WI38 (cell line): ENCODE measurements around the gene PDE3A.

Source experiments
- H3K4me3 ChIP-seq: 2 replicates; pipeline ENCODE4 v1.5.1; 2011; ENCODE audit warnings: low read depth, mild to moderate bottlenecking, control low read depth, low read length
- TF ChIP-seq, protein P1 (sequence below): IDR thresholded peaks from 2 replicates; pipeline ENCODE4 v1.5.1; 2012; ENCODE audit warnings: low read depth, mild to moderate bottlenecking, control low read depth, low read length

PDE3A gene

DNA sequence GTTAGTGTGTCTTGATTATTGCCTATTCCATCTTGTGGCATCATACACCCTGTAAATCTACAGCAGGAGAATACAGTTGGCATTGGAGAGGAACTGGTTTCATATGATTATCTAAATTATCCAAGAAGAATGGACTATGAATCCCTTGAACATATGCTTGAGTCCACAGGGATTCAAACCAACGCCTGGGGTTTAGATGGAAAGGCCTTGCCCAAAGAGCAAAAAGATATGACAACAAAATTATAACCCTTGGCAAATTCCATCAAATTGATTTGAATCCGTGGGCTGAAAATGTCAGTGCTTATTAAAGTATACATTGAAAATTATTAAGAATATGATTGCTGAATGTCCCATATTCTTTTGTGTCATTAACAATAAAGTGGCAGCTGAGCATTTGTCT, 108.2 kb downstream of the PDE3A start:
- no peak overlapping the region for H3K4me3 ChIP-seq
- TF ChIP-seq, protein P1, sequence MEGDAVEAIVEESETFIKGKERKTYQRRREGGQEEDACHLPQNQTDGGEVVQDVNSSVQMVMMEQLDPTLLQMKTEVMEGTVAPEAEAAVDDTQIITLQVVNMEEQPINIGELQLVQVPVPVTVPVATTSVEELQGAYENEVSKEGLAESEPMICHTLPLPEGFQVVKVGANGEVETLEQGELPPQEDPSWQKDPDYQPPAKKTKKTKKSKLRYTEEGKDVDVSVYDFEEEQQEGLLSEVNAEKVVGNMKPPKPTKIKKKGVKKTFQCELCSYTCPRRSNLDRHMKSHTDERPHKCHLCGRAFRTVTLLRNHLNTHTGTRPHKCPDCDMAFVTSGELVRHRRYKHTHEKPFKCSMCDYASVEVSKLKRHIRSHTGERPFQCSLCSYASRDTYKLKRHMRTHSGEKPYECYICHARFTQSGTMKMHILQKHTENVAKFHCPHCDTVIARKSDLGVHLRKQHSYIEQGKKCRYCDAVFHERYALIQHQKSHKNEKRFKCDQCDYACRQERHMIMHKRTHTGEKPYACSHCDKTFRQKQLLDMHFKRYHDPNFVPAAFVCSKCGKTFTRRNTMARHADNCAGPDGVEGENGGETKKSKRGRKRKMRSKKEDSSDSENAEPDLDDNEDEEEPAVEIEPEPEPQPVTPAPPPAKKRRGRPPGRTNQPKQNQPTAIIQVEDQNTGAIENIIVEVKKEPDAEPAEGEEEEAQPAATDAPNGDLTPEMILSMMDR: no peak

- no peak overlapping the region for H3K4me3 ChIP-seq
- TF ChIP-seq, protein P1: no peak
Measured at GRCh38 chr12:20477255-20477654, 108.9 kb downstream of the PDE3A start.

GRCh38 chr12:20477672-20478071, 109.3 kb downstream of the PDE3A start:
- H3K4me3 ChIP-seq: no peak overlapping the region
- TF ChIP-seq, protein P1: no peak

GRCh38 chr12:20482491-20483054, 114.2 kb downstream of the PDE3A start:
- TF ChIP-seq, protein P1: no peak
- H3K4me3 ChIP-seq: no peak overlapping the region

GRCh38 chr12:20483776-20484175, 115.4 kb downstream of the PDE3A start:
- no peak overlapping the region for H3K4me3 ChIP-seq
- TF ChIP-seq, protein P1: no peak

DNA sequence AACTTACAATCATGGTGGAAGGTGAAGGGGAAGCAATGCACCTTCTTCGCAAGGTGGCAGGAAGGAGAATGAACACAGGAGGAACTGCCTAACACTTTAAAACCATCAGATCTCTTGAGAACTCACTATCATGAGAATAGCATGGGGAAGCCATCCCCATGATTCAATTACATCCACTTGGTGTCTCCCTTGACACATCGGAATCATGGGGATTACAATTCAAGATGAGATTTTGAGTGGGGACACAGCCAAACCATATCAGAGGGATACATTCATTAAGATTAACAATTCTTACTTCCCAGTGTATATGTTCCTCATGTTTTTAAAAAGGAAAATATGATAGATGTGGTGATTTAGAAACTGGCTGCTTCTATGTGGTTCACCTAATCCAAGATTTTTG, 117.9 kb downstream of the PDE3A start:
- H3K4me3 ChIP-seq: no peak overlapping the region
- TF ChIP-seq, protein P1: no peak

DNA sequence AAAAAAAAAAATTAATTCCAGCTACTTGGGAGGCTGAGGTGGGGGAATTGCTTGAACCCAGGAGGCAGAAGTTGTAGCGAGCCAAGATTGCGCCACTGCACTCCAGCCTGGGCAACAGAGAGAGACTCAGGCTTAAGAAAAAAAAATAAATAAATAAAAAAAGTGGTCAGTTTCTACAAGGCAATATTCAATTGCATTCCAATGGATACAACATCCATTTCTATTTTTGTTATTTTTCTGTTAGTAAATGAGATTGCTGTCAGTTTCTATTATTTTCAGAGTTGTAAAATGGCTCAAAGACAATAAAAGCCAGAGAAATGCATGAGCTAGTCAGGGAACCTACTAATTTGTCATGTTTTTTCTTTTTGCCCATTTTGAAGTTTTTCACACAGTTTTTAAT, 119.2 kb downstream of the PDE3A start:
- no peak overlapping the region for H3K4me3 ChIP-seq
- TF ChIP-seq, protein P1: no peak
